CD14-positive monocyte (primary cell): ENCODE measurements around the gene MRPL40. TPM values are rescaled to one million over a fixed set of nuclear protein-coding genes. Genes with fewer than 3 reads are reported as not detected.
A peak's percentile ranks its signal among the peaks of the same experiment; 100 is the strongest.
"Not testable (repeated sequence)": the region's sequence is repeated elsewhere in the genome, so short reads cannot be mapped to it uniquely, and the experiment has no call there.

Source experiments
- DNase-seq, 3 donors: peaks; one replicate each; pipeline ENCODE4 v3.0.0-alpha.2; 2011 to 2022
- H2AFZ ChIP-seq: 2 replicates; pipeline ENCODE4 v1.6.0; 2012; ENCODE audit warnings: mild to moderate bottlenecking, low read depth, low read length, inconsistent platforms; ENCODE audit not compliant: insufficient read depth, poor library complexity, severe bottlenecking
- H3K27ac ChIP-seq, 2 donors: 1 replicate in 1 of 2; 2 replicates in 1 of 2; pipeline ENCODE4 v1.5.1; 2012 to 2013; ENCODE audit warnings: low read length in 2 of 2, control low read depth in 1 of 2, inconsistent platforms in 1 of 2, low read depth in 1 of 2, mild to moderate bottlenecking in 1 of 2
- H3K27me3 ChIP-seq, 2 donors: one replicate each; pipeline versions ENCODE4 v1.6.0 to v1.6.1; 2011 to 2013; ENCODE audit warnings: low read length in 2 of 2; ENCODE audit not compliant: control insufficient read depth in 2 of 2, insufficient read depth in 2 of 2
- H3K36me3 ChIP-seq, 2 donors: replicated peaks in 1 of 2; 1 replicate in 1 of 2; 2 replicates in 1 of 2; pipeline versions ENCODE4 v1.5.1 to v1.6.1; 2012 to 2013; ENCODE audit warnings: low read length in 2 of 2, control low read depth in 1 of 2, inconsistent platforms in 1 of 2, mild to moderate bottlenecking in 1 of 2; ENCODE audit not compliant: insufficient read depth in 2 of 2, control insufficient read depth in 1 of 2
- H3K4me1 ChIP-seq, 2 donors: 1 replicate in 1 of 2; 2 replicates in 1 of 2; pipeline versions ENCODE4 v1.5.1 to v1.6.1; 2012 to 2013; ENCODE audit warnings: low read length in 2 of 2, control low read depth in 1 of 2, inconsistent platforms in 1 of 2, mild to moderate bottlenecking in 1 of 2, moderate library complexity in 1 of 2; ENCODE audit not compliant: insufficient read depth in 2 of 2, control insufficient read depth in 1 of 2
- H3K4me2 ChIP-seq: replicated peaks from 2 replicates; pipeline ENCODE3; 2012; ENCODE audit warnings: low read length, moderate library complexity, mild to moderate bottlenecking; ENCODE audit not compliant: poor library complexity, severe bottlenecking; ENCODE audit errors: extremely low read depth
- H3K4me3 ChIP-seq, 3 experiments: fragments of 200-600 bp in 1 of 3; sonication (generic) in 1 of 3; replicated peaks in 1 of 3; 1 replicate in 2 of 3; 2 replicates in 1 of 3; pipeline ENCODE4 v1.5.1; 2011 to 2013; ENCODE audit warnings: low read length in 3 of 3, mild to moderate bottlenecking in 3 of 3, control low read depth in 2 of 3, low read depth in 2 of 3, inconsistent platforms in 1 of 3, moderate library complexity in 1 of 3
- H3K79me2 ChIP-seq: 2 replicates; pipeline ENCODE4 v1.6.0; 2012; ENCODE audit warnings: mild to moderate bottlenecking, control low read depth, inconsistent platforms, low read length, moderate library complexity; ENCODE audit not compliant: insufficient read depth
- H3K9ac ChIP-seq: 2 replicates; pipeline ENCODE4 v1.6.0; 2017; ENCODE audit warnings: low read length, mild to moderate bottlenecking; ENCODE audit not compliant: insufficient read depth, poor library complexity, severe bottlenecking
- H3K9me3 ChIP-seq, 2 donors: replicated peaks in 1 of 2; 1 replicate in 1 of 2; 2 replicates in 1 of 2; pipeline versions ENCODE4 v1.5.1 to v1.6.1; 2012 to 2013; ENCODE audit warnings: low read length in 2 of 2, control low read depth in 1 of 2; ENCODE audit not compliant: control insufficient read depth in 1 of 2, insufficient read depth in 1 of 2
- H4K20me1 ChIP-seq: 2 replicates; pipeline ENCODE4 v1.6.0; 2012; ENCODE audit warnings: mild to moderate bottlenecking, low read length, control low read depth, moderate library complexity; ENCODE audit not compliant: insufficient read depth
- H3K27ac Mint-ChIP-seq, 7 donors: one replicate each; pipeline ENCODE4 v1.8.0; 2020; ENCODE audit warnings: mild to moderate bottlenecking in 7 of 7, mixed read lengths in 7 of 7, moderate library complexity in 6 of 7, inconsistent platforms in 2 of 7
- H3K27me3 Mint-ChIP-seq, 3 donors: one replicate each; pipeline ENCODE4 v1.8.0; 2021 to 2022; ENCODE audit warnings: low read depth in 3 of 3, mild to moderate bottlenecking in 3 of 3, mixed read lengths in 3 of 3, moderate library complexity in 3 of 3, inconsistent platforms in 1 of 3
- H3K36me3 Mint-ChIP-seq, 2 donors: one replicate each; pipeline ENCODE4 v1.8.0; 2020; ENCODE audit warnings: mixed read lengths in 2 of 2, inconsistent platforms in 1 of 2, mild to moderate bottlenecking in 1 of 2
- H3K4me1 Mint-ChIP-seq: one replicate; pipeline ENCODE4 v1.8.0; 2020; ENCODE audit warnings: mild to moderate bottlenecking, mixed read lengths
- H3K4me3 Mint-ChIP-seq, 2 donors: one replicate each; pipeline ENCODE4 v1.8.0; 2020; ENCODE audit warnings: mild to moderate bottlenecking in 2 of 2, mixed read lengths in 2 of 2, moderate library complexity in 1 of 2
- H3K9me3 Mint-ChIP-seq, 7 donors: one replicate each; pipeline ENCODE4 v1.8.0; 2020 to 2022; ENCODE audit warnings: mixed read lengths in 7 of 7, mild to moderate bottlenecking in 6 of 7, moderate library complexity in 6 of 7, inconsistent platforms in 2 of 7
- WGBS: methylation state at CpG from one replicate; pipeline ENCODE4 v1.1.5; 2013; ENCODE audit warnings: missing lambda C conversion rate; ENCODE audit not compliant: insufficient coverage; 5-methylcytosine and 5-hydroxymethylcytosine counted together
- intact Hi-C, 2 donors: fragments of 100-400 bp; cut with micrococcal nuclease; formaldehyde crosslinking; loops; one replicate each; pipeline versions ENCODE4 v1.15.0 to v1.15.1; 2023
- polyA plus RNA-seq, 3 donors: library from polyadenylated mRNA; depleted of rRNA in 1 of 3; unstranded in 2 of 3; stranded (reverse) in 1 of 3; fragments of 300-500 nt in 2 of 3; fragments of >200 nt in 1 of 3; fragmentation: Illumina TruSeq in 2 of 3; gene quantifications; 1 replicate in 2 of 3; 2 replicates in 1 of 3; pipeline ENCODE4 v1.2.3, GENCODE V29; 2012 to 2021
- TF ChIP-seq, protein P1 (sequence below): fragments of 200-600 bp; IDR thresholded peaks from one replicate; pipeline ENCODE4 v1.8.0; 2022; ENCODE audit warnings: antibody characterized with exemption, mild to moderate bottlenecking

MRPL40 gene
- polyA plus RNA-seq, 3 donors: 9.2 to 61.4 (median 48.4) TPM

GRCh38 chr22:19442166-19442565 is 9.8 kb downstream of the MRPL40 start:
- Histone ChIP-seq H3K4me3 (no peak overlapping the region), H3K79me2 (peaks cover 71% of the 10 kb centered on the region), H3K9ac (no peak overlapping the region), H3K27me3 (no peaks in the 10 kb centered on the region), H4K20me1 (peaks cover 47% of the 10 kb centered on the region), H3K36me3 (peaks cover 27 to 57% of the 10 kb centered on the region in 2 donors), H3K27ac (no peak overlapping the region), H2AFZ (no peak overlapping the region), H3K9me3 (no peaks in the 10 kb centered on the region), H3K4me1 (peaks cover 18 to 27% of the 10 kb centered on the region in 2 donors), H3K4me2 (no peak overlapping the region)
- Mint-ChIP-seq H3K36me3 (peaks cover 41 to 60% of the 10 kb centered on the region in 2 donors), H3K27ac (no peak overlapping the region), H3K4me3 (no peak overlapping the region), H3K4me1 (peaks cover 27% of the 10 kb centered on the region), H3K27me3 (no peaks in the 10 kb centered on the region), H3K9me3 (peaks cover 0 to 1% (median 0%) of the 10 kb centered on the region in 7 donors)
- 96% methylated on average over 2 of the region's 2 CpGs for WGBS
- TF ChIP-seq, protein P1, sequence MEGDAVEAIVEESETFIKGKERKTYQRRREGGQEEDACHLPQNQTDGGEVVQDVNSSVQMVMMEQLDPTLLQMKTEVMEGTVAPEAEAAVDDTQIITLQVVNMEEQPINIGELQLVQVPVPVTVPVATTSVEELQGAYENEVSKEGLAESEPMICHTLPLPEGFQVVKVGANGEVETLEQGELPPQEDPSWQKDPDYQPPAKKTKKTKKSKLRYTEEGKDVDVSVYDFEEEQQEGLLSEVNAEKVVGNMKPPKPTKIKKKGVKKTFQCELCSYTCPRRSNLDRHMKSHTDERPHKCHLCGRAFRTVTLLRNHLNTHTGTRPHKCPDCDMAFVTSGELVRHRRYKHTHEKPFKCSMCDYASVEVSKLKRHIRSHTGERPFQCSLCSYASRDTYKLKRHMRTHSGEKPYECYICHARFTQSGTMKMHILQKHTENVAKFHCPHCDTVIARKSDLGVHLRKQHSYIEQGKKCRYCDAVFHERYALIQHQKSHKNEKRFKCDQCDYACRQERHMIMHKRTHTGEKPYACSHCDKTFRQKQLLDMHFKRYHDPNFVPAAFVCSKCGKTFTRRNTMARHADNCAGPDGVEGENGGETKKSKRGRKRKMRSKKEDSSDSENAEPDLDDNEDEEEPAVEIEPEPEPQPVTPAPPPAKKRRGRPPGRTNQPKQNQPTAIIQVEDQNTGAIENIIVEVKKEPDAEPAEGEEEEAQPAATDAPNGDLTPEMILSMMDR: no peak
- DNase-seq: no peak
- intact Hi-C loops: no loop called here

DNA sequence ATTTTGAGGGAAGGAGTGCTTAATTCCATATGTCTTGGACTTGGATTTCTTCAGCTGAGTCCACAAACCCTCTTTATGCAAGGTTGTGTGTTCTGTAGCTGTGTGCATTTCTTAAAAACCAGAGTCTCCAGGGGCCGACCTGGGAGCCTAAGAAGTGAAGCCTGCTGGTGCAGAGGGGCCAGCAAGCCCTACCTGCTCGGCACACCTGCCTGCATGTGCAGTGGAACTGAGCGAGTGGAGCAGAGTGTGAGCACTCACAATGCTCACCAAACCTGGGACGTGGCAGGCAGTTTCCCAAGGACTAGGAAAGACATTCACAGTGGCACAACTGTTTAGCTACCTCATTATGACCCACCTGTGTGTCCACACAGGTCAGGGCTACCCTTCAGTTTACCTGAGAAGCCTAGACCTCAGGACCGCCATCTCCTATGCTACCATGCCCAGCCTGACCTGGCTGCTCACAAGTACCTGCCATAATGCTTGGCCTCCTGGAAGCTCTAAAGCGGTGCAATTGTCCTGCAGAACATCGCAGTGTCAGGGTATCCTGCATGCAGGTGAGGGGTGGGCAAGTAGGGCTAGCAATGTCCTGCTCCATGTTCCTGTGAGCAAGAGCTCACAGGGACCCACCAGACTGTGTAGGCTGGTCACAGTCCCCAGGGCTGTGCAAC is 11.3 kb downstream of the MRPL40 start:
- H3K36me3 ChIP-seq: peaks cover 27 to 55% of the 10 kb centered on the region in 2 donors
- H3K4me3 ChIP-seq: no peak overlapping the region
- H3K9me3 ChIP-seq: no peaks in the 10 kb centered on the region
- no peak overlapping the region for H3K4me3 Mint-ChIP-seq
- no peak overlapping the region for H3K4me2 ChIP-seq
- TF ChIP-seq, protein P1: no peak
- no peak for DNase-seq
- H3K27ac Mint-ChIP-seq: no peak overlapping the region
- no peaks in the 10 kb centered on the region for H3K27me3 Mint-ChIP-seq
- H4K20me1 ChIP-seq: peaks cover 47% of the 10 kb centered on the region
- H3K4me1 Mint-ChIP-seq: peaks cover 26% of the 10 kb centered on the region
- peaks cover 19 to 27% of the 10 kb centered on the region in 2 donors for H3K4me1 ChIP-seq
- H3K9ac ChIP-seq: no peak overlapping the region
- peaks cover 75% of the 10 kb centered on the region for H3K79me2 ChIP-seq
- H3K27ac ChIP-seq: no peak overlapping the region
- intact Hi-C loops: no loop called here
- peaks cover 0 to 1% (median 0%) of the 10 kb centered on the region in 7 donors for H3K9me3 Mint-ChIP-seq
- H3K27me3 ChIP-seq: no peaks in the 10 kb centered on the region
- no peak overlapping the region for H2AFZ ChIP-seq
- peaks cover 41 to 51% of the 10 kb centered on the region in 2 donors for H3K36me3 Mint-ChIP-seq
- WGBS: 93% methylated on average over 6 of the region's 7 CpGs

- H3K27me3 Mint-ChIP-seq, H3K9ac ChIP-seq, H2AFZ ChIP-seq, intact Hi-C loops, H3K4me3 ChIP-seq, H3K27me3 ChIP-seq, H3K9me3 Mint-ChIP-seq, H3K9me3 ChIP-seq, H3K27ac ChIP-seq, H3K4me3 Mint-ChIP-seq, DNase-seq, H3K4me2 ChIP-seq: not testable (repeated sequence)
- Histone ChIP-seq H3K79me2 (peaks cover 72% of the 10 kb centered on the region), H3K4me1 (peaks cover 16 to 26% of the 10 kb centered on the region in 2 donors), H4K20me1 (peaks cover 47% of the 10 kb centered on the region), H3K36me3 (peaks cover 28 to 48% of the 10 kb centered on the region in 2 donors)
- Mint-ChIP-seq H3K27ac (peak overlapping the region in 1 of 7 donors; percentile 71), H3K4me1 (peaks cover 25% of the 10 kb centered on the region), H3K36me3 (peaks cover 39 to 47% of the 10 kb centered on the region in 2 donors)
- WGBS: no CpG with 5 or more reads among the region's 9 CpGs
Measured at GRCh38 chr22:19445279-19445982, 13.1 kb downstream of the MRPL40 start.
